Liver (tissue), 9 donors: ENCODE measurements around the gene ZNF274. TPM values are rescaled to one million over a fixed set of nuclear protein-coding genes. Genes with fewer than 3 reads are reported as not detected.

Experiments
- DNase-seq: peaks from one replicate; pipeline ENCODE4 v3.0.0-alpha.2; 2017; ENCODE audit warnings: low spot score
- H3K27ac ChIP-seq, 2 donors: one replicate each; pipeline ENCODE4 v1.7.0; 2013; ENCODE audit warnings: inconsistent platforms in 2 of 2, low read length in 2 of 2, control low read depth in 1 of 2, low read depth in 1 of 2, mild to moderate bottlenecking in 1 of 2
- H3K27me3 ChIP-seq, 4 donors: one replicate each; pipeline versions ENCODE4 v1.6.1 to v1.7.0; 2013; ENCODE audit warnings: low read length in 3 of 4, inconsistent platforms in 1 of 4, mild to moderate bottlenecking in 1 of 4, moderate library complexity in 1 of 4; ENCODE audit not compliant: control insufficient read depth in 4 of 4, insufficient read depth in 4 of 4
- H3K36me3 ChIP-seq, 4 donors: one replicate each; pipeline versions ENCODE4 v1.6.1 to v1.7.0; 2013; ENCODE audit warnings: low read length in 3 of 4, mild to moderate bottlenecking in 3 of 4, low read depth in 1 of 4, moderate library complexity in 1 of 4; ENCODE audit not compliant: control insufficient read depth in 4 of 4, insufficient read depth in 3 of 4
- H3K4me1 ChIP-seq, 4 donors: one replicate each; pipeline versions ENCODE4 v1.6.1 to v1.7.0; 2013; ENCODE audit warnings: low read length in 3 of 4, mild to moderate bottlenecking in 3 of 4, moderate library complexity in 1 of 4; ENCODE audit not compliant: control insufficient read depth in 4 of 4, insufficient read depth in 4 of 4
- H3K4me3 ChIP-seq, 3 donors: one replicate each; pipeline versions ENCODE4 v1.6.1 to v1.7.0; 2013; ENCODE audit warnings: low read length in 3 of 3, control low read depth in 1 of 3, low read depth in 1 of 3, mild to moderate bottlenecking in 1 of 3
- H3K9ac ChIP-seq, 2 donors: one replicate each; pipeline ENCODE4 v1.7.0; 2013; ENCODE audit warnings: low read length in 2 of 2, mild to moderate bottlenecking in 2 of 2, moderate library complexity in 2 of 2, control low read depth in 1 of 2, low read depth in 1 of 2
- H3K9me3 ChIP-seq, 4 donors: one replicate each; pipeline versions ENCODE4 v1.6.1 to v1.7.0; 2013; ENCODE audit warnings: low read length in 3 of 4; ENCODE audit not compliant: control insufficient read depth in 4 of 4
- CTCF ChIP-seq: fragments of 150-350 bp; IDR thresholded peaks from 2 replicates; pipeline ENCODE4 v1.5.1; 2017; ENCODE audit warnings: improper control_type of control experiment, low read depth, low read length; ENCODE audit not compliant: missing input control
- EGR1 ChIP-seq, 2 donors: IDR thresholded peaks; 2 replicates each; pipeline ENCODE4 v1.6.1; 2016 to 2018; ENCODE audit warnings: antibody characterized with exemption in 2 of 2, low read depth in 2 of 2
- FOXA1 ChIP-seq: IDR thresholded peaks from 2 replicates; pipeline ENCODE4 v1.6.1; 2016; ENCODE audit warnings: antibody characterized with exemption
- FOXA2 ChIP-seq: IDR thresholded peaks from 2 replicates; pipeline ENCODE4 v1.6.1; 2016; ENCODE audit warnings: antibody characterized with exemption
- GABPA ChIP-seq, 2 donors: IDR thresholded peaks in 1 of 2; conservative IDR thresholded peaks in 1 of 2; 2 replicates each; pipeline ENCODE4 v1.6.1; 2016; ENCODE audit warnings: antibody characterized with exemption in 2 of 2, mild to moderate bottlenecking in 1 of 2, moderate library complexity in 1 of 2
- HNF4A ChIP-seq, 2 donors: conservative IDR thresholded peaks; 2 replicates each; pipeline ENCODE4 v1.6.1; 2016; ENCODE audit warnings: antibody characterized with exemption in 2 of 2, mild to moderate bottlenecking in 2 of 2
- JUND ChIP-seq, 2 donors: IDR thresholded peaks; 2 replicates each; pipeline ENCODE4 v1.6.1; 2016; ENCODE audit warnings: antibody characterized with exemption in 2 of 2
- MAX ChIP-seq: IDR thresholded peaks from 2 replicates; pipeline ENCODE4 v1.6.1; 2016; ENCODE audit warnings: antibody characterized with exemption
- NR2F2 ChIP-seq: IDR thresholded peaks from 2 replicates; pipeline ENCODE4 v1.6.1; 2016; ENCODE audit warnings: antibody characterized with exemption
- RAD21 ChIP-seq, 2 donors: IDR thresholded peaks; 2 replicates each; pipeline ENCODE4 v1.6.1; 2016; ENCODE audit warnings: antibody characterized with exemption in 2 of 2, mild to moderate bottlenecking in 2 of 2
- REST ChIP-seq: IDR thresholded peaks from 2 replicates; pipeline ENCODE4 v1.6.1; 2016; ENCODE audit warnings: antibody characterized with exemption, mild to moderate bottlenecking
- RXRA ChIP-seq, 2 donors: IDR thresholded peaks; 2 replicates each; pipeline ENCODE4 v1.6.1; 2017 to 2018; ENCODE audit warnings: antibody characterized with exemption in 2 of 2, mild to moderate bottlenecking in 1 of 2
- SP1 ChIP-seq: IDR thresholded peaks from 2 replicates; pipeline ENCODE4 v1.6.1; 2018; ENCODE audit warnings: antibody characterized with exemption, mild to moderate bottlenecking
- TAF1 ChIP-seq: conservative IDR thresholded peaks from 2 replicates; pipeline ENCODE4 v1.6.1; 2016; ENCODE audit warnings: antibody characterized with exemption, mild to moderate bottlenecking
- ZBTB33 ChIP-seq: IDR thresholded peaks from 2 replicates; pipeline ENCODE4 v1.6.1; 2016; ENCODE audit warnings: antibody characterized with exemption
- WGBS: extraction: QIAGEN DNeasy Blood & Tissue Kit; methylation state at CpG from one replicate; pipeline ENCODE4 v1.1.7; 2013; 5-methylcytosine and 5-hydroxymethylcytosine counted together
- polyA plus RNA-seq, 2 donors: library from polyadenylated mRNA; stranded (reverse) in 1 of 2; unstranded in 1 of 2; fragments of 200-250 nt in 1 of 2; fragments of >200 nt in 1 of 2; fragmentation: Nextera tagmentation in 1 of 2; extraction: Ambion mirVana in 1 of 2; gene quantifications; one replicate each; pipeline versions ENCODE4 v1.2.1 to v1.2.3, GENCODE V29; 2013 to 2015
- total RNA-seq, 2 donors: library from RNA; depleted of rRNA; stranded (reverse); fragments of >200 nt; gene quantifications; one replicate each; pipeline ENCODE4 v1.2.3, GENCODE V29; 2014
- donor health status: healthy.
- donor health status: healthy.
- donor health status: healthy.
- donor health status: healthy.
- donor health status: healthy.

ZNF274 gene
- total and polyA plus RNA-seq, 4 donors: 5.7 to 18.2 (median 11.9) TPM

- TF ChIP-seq HNF4A (conservative IDR thresholded peaks at IDR 0.05) (no peak), RXRA (IDR thresholded peaks at IDR 0.05) (no peak), EGR1 (IDR thresholded peaks at IDR 0.05; ENCODE audit: low read depth in 2 of 2) (no peak), JUND (IDR thresholded peaks at IDR 0.05) (no peak)
These were observed 21.1 kb downstream of the ZNF274 start (continued) for GRCh38 chr19:58203814-58204475.

- Histone ChIP-seq H3K9ac (no peak overlapping the region), H3K4me1 (no peaks in the 10 kb centered on the region), H3K9me3 (peaks cover 86 to 100% (median 92%) of the 10 kb centered on the region in 4 donors), H3K4me3 (peak overlapping the region in 2 of 3 donors; percentile 33 to 67), H3K27ac (no peak overlapping the region), H3K27me3 (no peaks in the 10 kb centered on the region), H3K36me3 (peaks cover 25 to 85% (median 74%) of the 10 kb centered on the region in 4 donors)
- DNase-seq: no peak
- TF ChIP-seq ZBTB33 (no peak), RAD21 (IDR thresholded peaks at IDR 0.05) (no peak), SP1 (no peak), GABPA (IDR thresholded peaks at IDR 0.05 in 1 of 2, conservative IDR thresholded peaks at IDR 0.05 in 1 of 2) (no peak), TAF1 (no peak), FOXA1 (no peak), REST (no peak), MAX (no peak), JUND (IDR thresholded peaks at IDR 0.05) (no peak), HNF4A (conservative IDR thresholded peaks at IDR 0.05) (no peak), EGR1 (IDR thresholded peaks at IDR 0.05; ENCODE audit: low read depth in 2 of 2) (no peak), FOXA2 (no peak), CTCF (no peak), NR2F2 (no peak)
- 48% methylated on average over 15 of the region's 15 CpGs for WGBS
These were observed 21.7 kb downstream of the ZNF274 start for GRCh38 chr19:58204566-58204965.
